Measurements from ENCODE around the gene PPP1R8. TPM values are rescaled to one million over a fixed set of nuclear protein-coding genes. Genes with fewer than 3 reads are reported as not detected.
"Not testable (repeated sequence)": the region's sequence is repeated elsewhere in the genome, so short reads cannot be mapped to it uniquely, and the experiment has no call there.

Gene PPP1R8
- total and polyA plus RNA-seq, 9 donors, result 24.9 to 49.0 (median 37.4) TPM

GRCh38 chr1:27835501-27835900 lies 4.9 kb downstream of the PPP1R8 start:
- 83 to 97% (median 85%) methylated on average over 1 of the region's 1 CpG for WGBS, 3 donors
- intact Hi-C loops (cut with DNase I), result no loop called here
- H3K4me1 ChIP-seq (ENCODE audit: insufficient read depth), result peaks cover 2% of the 10 kb centered on the region
- no peak overlapping the region for H3K4me3 ChIP-seq
- no peaks in the 10 kb centered on the region for H3K9me3 ChIP-seq
- no peak for DNase-seq
- H3K27me3 ChIP-seq, result no peaks in the 10 kb centered on the region
- H3K36me3 ChIP-seq, result no peaks in the 10 kb centered on the region
- no peak for TF ChIP-seq POLR2A (IDR thresholded peaks at IDR 0.05)
- TF ChIP-seq CTCF (IDR thresholded peaks at IDR 0.05), result no peak
- TF ChIP-seq EP300 (IDR thresholded peaks at IDR 0.05), result no peak
- no peak overlapping the region for H3K27ac ChIP-seq

GRCh38 chr1:27849951-27850350 lies 19.4 kb downstream of the PPP1R8 start:
- Histone ChIP-seq H3K27ac (no peak overlapping the region), H3K27me3 (no peaks in the 10 kb centered on the region), H3K4me1 (ENCODE audit: insufficient read depth) (no peaks in the 10 kb centered on the region), H3K36me3 (peaks cover 3% of the 10 kb centered on the region), H3K9me3 (no peaks in the 10 kb centered on the region), H3K4me3 (no peak overlapping the region)
- 93 to 98% (median 95%) methylated on average over 7 of the region's 7 CpGs for WGBS, 3 donors
- TF ChIP-seq CTCF (IDR thresholded peaks at IDR 0.05) (no peak), EP300 (IDR thresholded peaks at IDR 0.05) (no peak), POLR2A (IDR thresholded peaks at IDR 0.05) (no peak)
- no peak for DNase-seq
- intact Hi-C loops (cut with DNase I), result no loop called here

GRCh38 chr1:27855085-27855484 lies 24.5 kb downstream of the PPP1R8 start:
- intact Hi-C loops (cut with DNase I), result no loop called here
- DNase-seq, result no peak
- H3K9me3 ChIP-seq, result no peaks in the 10 kb centered on the region
- no peak overlapping the region for H3K27ac ChIP-seq
- 80 to 84% (median 82%) methylated on average over 6 of the region's 6 CpGs for WGBS, 3 donors
- TF ChIP-seq CTCF (IDR thresholded peaks at IDR 0.05), result no peak
- TF ChIP-seq POLR2A (IDR thresholded peaks at IDR 0.05), result no peak
- no peak for TF ChIP-seq EP300 (IDR thresholded peaks at IDR 0.05)
- H3K27me3 ChIP-seq, result no peaks in the 10 kb centered on the region
- H3K4me3 ChIP-seq, result no peak overlapping the region
- no peaks in the 10 kb centered on the region for H3K4me1 ChIP-seq (ENCODE audit: insufficient read depth)
- H3K36me3 ChIP-seq, result peaks cover 3% of the 10 kb centered on the region

GRCh38 chr1:27856561-27857343 lies 26.2 kb downstream of the PPP1R8 start:
- no peak overlapping the region for H3K4me3 ChIP-seq
- DNase-seq, result no peak
- intact Hi-C loops (cut with DNase I), result no loop called here
- H3K36me3 ChIP-seq, result no peaks in the 10 kb centered on the region
- no peak overlapping the region for H3K27ac ChIP-seq
- WGBS, 3 donors, result 64 to 69% (median 65%) methylated on average over 12 of the region's 12 CpGs
- no peaks in the 10 kb centered on the region for H3K27me3 ChIP-seq
- no peaks in the 10 kb centered on the region for H3K4me1 ChIP-seq (ENCODE audit: insufficient read depth)
- no peak for TF ChIP-seq POLR2A (IDR thresholded peaks at IDR 0.05)
- no peak for TF ChIP-seq EP300 (IDR thresholded peaks at IDR 0.05)
- TF ChIP-seq CTCF (IDR thresholded peaks at IDR 0.05), result no peak
- no peaks in the 10 kb centered on the region for H3K9me3 ChIP-seq

- H3K4me1 ChIP-seq (ENCODE audit: insufficient read depth); DNase-seq; H3K27ac ChIP-seq; intact Hi-C loops (cut with DNase I); H3K9me3 ChIP-seq; H3K4me3 ChIP-seq; H3K27me3 ChIP-seq; H3K36me3 ChIP-seq: not testable (repeated sequence)
- 76 to 84% (median 77%) methylated on average over 11 of the region's 11 CpGs for WGBS, 3 donors
Measured at GRCh38 chr1:27857552-27857951, 27.0 kb downstream of the PPP1R8 start.

All from ovary (tissue), 9 donors.